GM12874 (cell line): ENCODE data around the gene LRP1B.

Experiments
- TF ChIP-seq, protein P1 (sequence below): IDR thresholded peaks from 2 replicates; pipeline ENCODE4 v1.5.1; 2011; ENCODE audit warnings: low read depth, mild to moderate bottlenecking, control low read depth, low read length, moderate library complexity; ENCODE audit not compliant: insufficient read depth

The LRP1B gene

DNA sequence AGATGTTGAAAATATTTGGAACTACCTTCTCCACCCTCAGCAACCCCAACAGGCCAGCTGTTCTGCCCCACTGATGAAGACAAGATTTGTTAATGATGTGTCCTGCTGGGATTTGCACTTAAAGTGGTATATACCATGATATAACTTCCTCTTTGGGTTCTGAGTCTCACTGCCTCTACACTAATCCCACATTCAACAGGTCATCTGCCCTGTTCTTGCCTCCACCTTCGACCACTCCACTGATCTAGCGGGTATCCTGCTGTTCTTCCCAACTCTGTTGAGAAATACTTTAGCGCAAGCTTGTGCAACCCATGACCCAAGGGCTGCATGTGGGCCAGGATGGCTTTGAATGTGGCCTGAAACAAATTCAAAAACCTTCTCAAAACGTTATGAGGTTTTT is 72.7 kb downstream of the LRP1B start:
- TF ChIP-seq, protein P1, sequence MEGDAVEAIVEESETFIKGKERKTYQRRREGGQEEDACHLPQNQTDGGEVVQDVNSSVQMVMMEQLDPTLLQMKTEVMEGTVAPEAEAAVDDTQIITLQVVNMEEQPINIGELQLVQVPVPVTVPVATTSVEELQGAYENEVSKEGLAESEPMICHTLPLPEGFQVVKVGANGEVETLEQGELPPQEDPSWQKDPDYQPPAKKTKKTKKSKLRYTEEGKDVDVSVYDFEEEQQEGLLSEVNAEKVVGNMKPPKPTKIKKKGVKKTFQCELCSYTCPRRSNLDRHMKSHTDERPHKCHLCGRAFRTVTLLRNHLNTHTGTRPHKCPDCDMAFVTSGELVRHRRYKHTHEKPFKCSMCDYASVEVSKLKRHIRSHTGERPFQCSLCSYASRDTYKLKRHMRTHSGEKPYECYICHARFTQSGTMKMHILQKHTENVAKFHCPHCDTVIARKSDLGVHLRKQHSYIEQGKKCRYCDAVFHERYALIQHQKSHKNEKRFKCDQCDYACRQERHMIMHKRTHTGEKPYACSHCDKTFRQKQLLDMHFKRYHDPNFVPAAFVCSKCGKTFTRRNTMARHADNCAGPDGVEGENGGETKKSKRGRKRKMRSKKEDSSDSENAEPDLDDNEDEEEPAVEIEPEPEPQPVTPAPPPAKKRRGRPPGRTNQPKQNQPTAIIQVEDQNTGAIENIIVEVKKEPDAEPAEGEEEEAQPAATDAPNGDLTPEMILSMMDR: no peak

DNA sequence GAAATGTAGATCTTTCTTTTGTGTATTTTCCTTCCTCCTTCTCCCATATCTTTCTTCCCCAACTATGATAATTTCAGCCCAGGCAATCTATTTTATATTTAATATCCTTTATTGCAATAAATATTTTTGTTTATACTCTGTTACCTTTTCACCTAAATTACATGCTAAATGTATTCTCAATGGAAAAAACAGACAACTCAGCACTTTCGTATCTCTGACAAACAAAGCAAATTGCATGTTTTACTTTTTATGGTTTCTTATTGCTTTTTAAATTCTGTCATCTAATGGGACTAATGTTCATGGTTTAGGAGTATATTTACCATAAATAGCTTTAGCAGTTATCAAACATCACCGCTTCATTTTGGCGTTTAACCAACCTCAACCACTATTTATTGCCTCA is 74.0 kb downstream of the LRP1B start:
- TF ChIP-seq, protein P1: no peak

DNA sequence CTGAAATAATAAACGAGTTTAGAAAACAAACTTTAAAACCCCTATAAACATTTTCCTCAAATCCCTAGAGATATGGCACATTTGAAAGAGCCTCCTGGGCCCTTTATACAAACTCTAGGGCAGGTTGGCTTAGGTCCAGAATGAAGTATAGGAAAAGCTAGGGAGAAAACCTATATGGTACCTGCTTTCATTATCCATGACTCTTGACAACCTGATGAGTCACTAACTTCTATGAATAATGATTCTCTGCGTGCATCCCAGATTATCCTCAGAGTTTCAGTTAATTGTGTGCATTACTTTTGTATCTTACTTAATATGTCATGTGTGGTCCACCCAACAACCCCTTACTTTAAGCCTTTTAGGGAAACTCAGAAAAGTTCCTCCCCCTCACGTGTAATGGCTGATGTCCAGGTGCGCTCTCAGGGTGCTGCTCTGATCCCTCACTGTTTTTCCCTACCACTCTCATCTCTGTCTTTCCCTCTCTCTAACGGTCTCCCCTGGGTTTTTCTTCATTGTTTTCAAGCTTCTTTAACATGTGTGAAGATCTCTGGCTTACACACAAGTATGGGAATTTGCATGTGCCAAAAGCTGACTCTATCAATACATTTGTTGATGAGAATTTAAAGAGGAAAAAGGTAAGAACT is 78.5 kb downstream of the LRP1B start:
- TF ChIP-seq, protein P1: no peak

DNA sequence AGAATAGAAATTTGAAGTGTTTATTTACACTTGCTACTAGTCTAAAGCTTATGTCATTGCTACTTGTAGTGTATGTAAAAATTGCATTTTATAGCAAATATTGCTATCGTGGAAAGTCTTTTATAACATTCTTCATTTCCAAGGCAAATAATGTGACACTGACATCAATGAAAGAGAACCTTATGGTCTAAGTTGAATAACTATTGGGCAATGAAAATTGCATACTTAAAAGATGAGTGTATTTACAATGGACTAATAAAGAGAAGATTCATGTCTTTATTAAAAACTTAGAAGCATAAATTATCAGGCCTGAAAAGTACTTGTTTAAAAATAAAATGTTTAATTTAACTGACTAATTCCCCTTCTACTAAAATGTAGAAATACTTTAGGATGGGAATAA is 82.2 kb downstream of the LRP1B start:
- TF ChIP-seq, protein P1: no peak

DNA sequence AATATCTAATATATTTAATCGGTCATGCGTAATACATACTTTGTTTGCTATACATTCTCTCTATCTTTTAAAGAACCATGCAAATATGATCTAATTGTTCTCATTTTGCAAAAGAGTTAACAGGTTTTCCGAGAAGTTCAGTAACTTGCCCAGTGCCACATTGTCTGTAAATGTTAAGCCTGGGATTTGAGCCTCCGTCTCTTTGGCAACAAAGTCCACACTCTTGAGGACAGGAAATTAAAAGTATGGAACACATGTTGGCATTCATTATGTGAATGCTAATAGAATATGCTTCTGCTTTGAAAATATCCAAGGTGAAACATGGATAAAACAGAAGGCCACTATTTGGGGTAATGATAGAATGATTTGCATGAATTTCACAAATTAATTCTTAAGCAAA is 85.2 kb downstream of the LRP1B start:
- TF ChIP-seq, protein P1: no peak

DNA sequence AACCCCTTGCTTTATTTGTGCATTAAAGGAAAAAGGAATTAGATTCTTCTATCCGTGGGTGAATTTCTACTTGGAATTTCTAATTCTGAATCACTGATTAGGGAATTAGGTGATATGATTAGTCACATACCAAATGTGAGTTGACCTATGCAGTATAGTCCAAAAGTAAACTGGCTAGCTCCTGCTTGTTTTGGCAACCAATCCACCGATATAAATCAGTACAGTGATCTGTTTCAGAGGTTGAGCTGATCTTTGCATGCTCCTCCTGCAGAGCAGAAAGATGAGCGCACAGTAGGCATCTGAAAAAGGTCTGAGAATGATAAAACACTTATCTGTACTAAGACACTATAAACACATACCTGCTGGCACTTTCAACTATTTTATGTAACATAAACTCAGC is 86.6 kb downstream of the LRP1B start:
- TF ChIP-seq, protein P1: no peak

DNA sequence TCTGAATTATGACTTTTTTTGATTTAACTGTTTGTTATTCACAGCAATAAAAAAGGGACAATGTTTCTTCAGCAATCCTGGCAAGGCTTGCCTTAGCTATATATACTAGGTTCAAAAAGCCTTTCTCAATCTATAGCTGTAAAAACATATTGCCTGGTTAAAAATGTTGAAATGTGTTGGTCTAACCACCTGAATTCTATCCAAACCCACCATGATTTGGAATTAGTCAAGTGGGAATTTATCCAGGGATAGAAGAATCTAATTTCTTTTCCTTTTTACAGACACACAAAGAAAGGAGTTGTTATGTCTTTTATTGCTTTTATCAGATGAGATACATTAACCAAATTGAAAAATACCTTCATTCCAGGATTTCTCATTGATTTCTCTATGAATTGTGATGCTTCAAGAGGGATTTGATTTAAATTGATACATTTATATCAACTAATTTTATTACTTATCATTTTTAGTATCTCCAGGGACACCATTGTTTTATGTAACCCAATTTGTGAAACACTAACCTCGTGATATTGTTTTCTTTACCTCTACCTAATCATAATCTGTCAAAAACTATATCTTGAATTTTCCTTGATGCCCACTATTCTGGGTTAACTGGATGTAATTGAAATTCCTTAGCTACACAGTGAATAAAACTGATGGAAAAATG is 88.1 kb downstream of the LRP1B start:
- TF ChIP-seq, protein P1: no peak
